SU-DHL-6 (cell line): ENCODE measurements around the gene STK32B.

Source experiments
- CTCF ChIP-seq: fragments of 200-600 bp; sonication (generic); IDR thresholded peaks from one replicate; pipeline ENCODE4 v1.5.1; 2017; ENCODE audit warnings: antibody characterized with exemption, mild to moderate bottlenecking, low read length, moderate library complexity; ENCODE audit not compliant: insufficient read depth, poor library complexity, severe bottlenecking
- EZH2phosphoT487 ChIP-seq: fragments of 200-600 bp; sonication (generic), shearing (Covaris generic); conservative IDR thresholded peaks from 2 replicates; pipeline ENCODE4 v1.6.1; 2018; ENCODE audit warnings: mild to moderate bottlenecking, antibody characterized with exemption, low read length, moderate library complexity, mixed read lengths

DNA sequence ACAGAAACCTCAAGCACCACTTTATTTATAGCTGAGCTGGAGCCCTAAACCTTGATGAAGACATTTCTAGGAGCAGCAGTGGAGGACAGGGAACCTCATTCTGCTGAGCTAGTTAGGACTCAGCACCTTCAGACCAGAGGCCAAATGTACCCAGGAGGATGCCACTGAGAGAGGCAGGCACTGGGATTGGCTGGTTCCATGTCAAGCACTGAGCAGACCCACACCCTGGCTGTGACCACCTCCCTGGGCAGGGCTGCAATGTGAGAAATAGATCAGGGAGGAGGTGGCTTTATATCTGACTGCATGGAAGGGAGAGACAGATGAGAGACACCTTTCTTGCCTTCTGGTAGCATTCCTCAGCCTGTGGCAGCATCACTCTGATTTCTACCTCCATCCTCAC is 304.6 kb downstream of the STK32B start:
- no peak for TF ChIP-seq CTCF
- TF ChIP-seq EZH2phosphoT487 = no peak
